GM11168 (cell line): ENCODE measurements around the gene LIX1.

ENCODE experiments used
- in situ Hi-C: fragments of 300-500 bp; cut with MboI; formaldehyde crosslinking; loops from one replicate; pipeline ENCODE4 v1.12.0; 2022; ENCODE audit warnings: low sequenced_read_pairs; ENCODE audit not compliant: unreplicated experiment

LIX1 gene

GRCh38 chr5:97107318-97107717 is 35.1 kb downstream of the LIX1 start:
- in situ Hi-C loops: no loop called here

- in situ Hi-C loops: no loop called here
These were observed 36.2 kb downstream of the LIX1 start for GRCh38 chr5:97106216-97106581.

- in situ Hi-C loops: no loop called here
These were observed 36.8 kb downstream of the LIX1 start for GRCh38 chr5:97105501-97106215.

GRCh38 chr5:97102010-97102470 is 40.4 kb downstream of the LIX1 start:
- in situ Hi-C loops: no loop called here

GRCh38 chr5:97101189-97101910 is 41.1 kb downstream of the LIX1 start:
- in situ Hi-C loops: no loop called here

GRCh38 chr5:97100476-97100875 is 41.9 kb downstream of the LIX1 start:
- in situ Hi-C loops: no loop called here

- in situ Hi-C loops: no loop called here
These were observed 43.5 kb downstream of the LIX1 start for GRCh38 chr5:97098922-97099321.

- in situ Hi-C loops: no loop called here
These were observed 44.8 kb downstream of the LIX1 start for GRCh38 chr5:97097326-97098230.

GRCh38 chr5:97096846-97097245 is 45.6 kb downstream of the LIX1 start:
- in situ Hi-C loops: no loop called here

- in situ Hi-C loops: no loop called here
These were observed 46.2 kb downstream of the LIX1 start for GRCh38 chr5:97096191-97096590.

- in situ Hi-C loops: no loop called here
These were observed 47.1 kb downstream of the LIX1 start for GRCh38 chr5:97095318-97095732.

- in situ Hi-C loops: no loop called here
These were observed 47.7 kb downstream of the LIX1 start for GRCh38 chr5:97094579-97095317.

GRCh38 chr5:97093193-97093592 is 49.2 kb downstream of the LIX1 start:
- in situ Hi-C loops: no loop called here

GRCh38 chr5:97090944-97091343 is 51.5 kb downstream of the LIX1 start:
- in situ Hi-C loops: no loop called here

GRCh38 chr5:97089149-97089801 is 53.1 kb downstream of the LIX1 start:
- in situ Hi-C loops: no loop called here

- in situ Hi-C loops: no loop called here
These were observed 53.6 kb downstream of the LIX1 start for GRCh38 chr5:97088774-97089148.

- in situ Hi-C loops: no loop called here
These were observed 55.3 kb downstream of the LIX1 start for GRCh38 chr5:97087138-97087537.

GRCh38 chr5:97085459-97086181 is 56.8 kb downstream of the LIX1 start:
- in situ Hi-C loops: no loop called here
